Stomach (tissue), 4 donors: Measurements from ENCODE around the gene GSTM5.
"Not testable (repeated sequence)": the region's sequence is repeated elsewhere in the genome, so short reads cannot be mapped to it uniquely, and the experiment has no call there.

Source experiments
- CTCF ChIP-seq, 7 experiments: fragments of 450-650 bp in 4 of 7; fragments of 200-600 bp in 3 of 7; sonication (generic) in 3 of 7; IDR thresholded peaks; one replicate each; pipeline ENCODE4 v1.5.1; 2016 to 2019; ENCODE audit warnings: antibody characterized with exemption in 7 of 7, control low read depth in 2 of 7, mild to moderate bottlenecking in 1 of 7
- POLR2A ChIP-seq, 4 donors: fragments of 450-650 bp; IDR thresholded peaks; one replicate each; pipeline ENCODE4 v1.6.1; 2016; ENCODE audit warnings: antibody characterized with exemption in 4 of 4, control low read depth in 2 of 4, mild to moderate bottlenecking in 1 of 4, moderate library complexity in 1 of 4
- POLR2AphosphoS5 ChIP-seq, 3 donors: sonication (generic); formaldehyde crosslinking; IDR thresholded peaks; one replicate each; pipeline ENCODE4 v1.6.1; 2016; ENCODE audit warnings: antibody characterized with exemption in 3 of 3

- not testable (repeated sequence) for TF ChIP-seq POLR2A, CTCF, POLR2AphosphoS5 (IDR thresholded peaks at IDR 0.05)
Measured at GRCh38 chr1:109748311-109748710, 36.3 kb downstream of the GSTM5 start.
